ENCODE data around the gene LAPTM4A.

DNA sequence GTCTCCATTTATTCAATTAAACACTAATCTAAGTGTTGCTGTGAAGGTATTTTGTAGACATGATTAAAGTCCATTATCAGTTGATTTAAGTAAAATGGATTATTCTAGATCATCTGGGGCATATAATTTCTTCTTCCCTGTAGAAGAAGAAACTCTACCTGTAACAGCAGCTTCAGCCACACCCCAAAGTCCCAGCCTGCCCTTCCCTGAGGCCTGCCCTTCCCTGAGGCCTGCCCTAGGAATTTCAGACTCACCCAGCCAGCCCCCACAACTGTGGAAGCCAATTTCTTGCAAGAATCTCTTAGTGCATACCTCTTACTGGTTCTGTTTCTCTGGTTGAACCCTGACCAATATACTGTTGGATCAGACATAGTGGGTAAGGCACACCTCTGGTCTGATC lies 13.4 kb upstream of the LAPTM4A start:
- TF ChIP-seq POLR2A (IDR thresholded peaks at IDR 0.05) (no peak), EP300 (IDR thresholded peaks at IDR 0.05) (no peak), POLR2AphosphoS5 (IDR thresholded peaks at IDR 0.05) (no peak)
- TF ChIP-seq, protein P1, sequence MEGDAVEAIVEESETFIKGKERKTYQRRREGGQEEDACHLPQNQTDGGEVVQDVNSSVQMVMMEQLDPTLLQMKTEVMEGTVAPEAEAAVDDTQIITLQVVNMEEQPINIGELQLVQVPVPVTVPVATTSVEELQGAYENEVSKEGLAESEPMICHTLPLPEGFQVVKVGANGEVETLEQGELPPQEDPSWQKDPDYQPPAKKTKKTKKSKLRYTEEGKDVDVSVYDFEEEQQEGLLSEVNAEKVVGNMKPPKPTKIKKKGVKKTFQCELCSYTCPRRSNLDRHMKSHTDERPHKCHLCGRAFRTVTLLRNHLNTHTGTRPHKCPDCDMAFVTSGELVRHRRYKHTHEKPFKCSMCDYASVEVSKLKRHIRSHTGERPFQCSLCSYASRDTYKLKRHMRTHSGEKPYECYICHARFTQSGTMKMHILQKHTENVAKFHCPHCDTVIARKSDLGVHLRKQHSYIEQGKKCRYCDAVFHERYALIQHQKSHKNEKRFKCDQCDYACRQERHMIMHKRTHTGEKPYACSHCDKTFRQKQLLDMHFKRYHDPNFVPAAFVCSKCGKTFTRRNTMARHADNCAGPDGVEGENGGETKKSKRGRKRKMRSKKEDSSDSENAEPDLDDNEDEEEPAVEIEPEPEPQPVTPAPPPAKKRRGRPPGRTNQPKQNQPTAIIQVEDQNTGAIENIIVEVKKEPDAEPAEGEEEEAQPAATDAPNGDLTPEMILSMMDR (IDR thresholded peaks at IDR 0.05): no peak
